Measurements from ENCODE around the gene SEMA7A. TPM values are rescaled to one million over a fixed set of nuclear protein-coding genes. Genes with fewer than 3 reads are reported as not detected.
"Not testable (repeated sequence)": the region's sequence is repeated elsewhere in the genome, so short reads cannot be mapped to it uniquely, and the experiment has no call there.

Gene SEMA7A
- total RNA-seq, 2 donors from 2014 or later = 47.8 to 53.6 TPM

GRCh38 chr15:74365598-74366445 lies 67.9 kb downstream of the SEMA7A start:
- H3K27ac Mint-ChIP-seq = peak overlapping the region in 1 of 2 donors; percentile 49
- DNase-seq (ENCODE audit: low spot score in 2 of 2) (no peak), ATAC-seq (peak; percentile 61 to 79)
- no peaks in the 10 kb centered on the region for H3K9me3 Mint-ChIP-seq
- no peaks in the 10 kb centered on the region for H3K36me3 Mint-ChIP-seq

DNA sequence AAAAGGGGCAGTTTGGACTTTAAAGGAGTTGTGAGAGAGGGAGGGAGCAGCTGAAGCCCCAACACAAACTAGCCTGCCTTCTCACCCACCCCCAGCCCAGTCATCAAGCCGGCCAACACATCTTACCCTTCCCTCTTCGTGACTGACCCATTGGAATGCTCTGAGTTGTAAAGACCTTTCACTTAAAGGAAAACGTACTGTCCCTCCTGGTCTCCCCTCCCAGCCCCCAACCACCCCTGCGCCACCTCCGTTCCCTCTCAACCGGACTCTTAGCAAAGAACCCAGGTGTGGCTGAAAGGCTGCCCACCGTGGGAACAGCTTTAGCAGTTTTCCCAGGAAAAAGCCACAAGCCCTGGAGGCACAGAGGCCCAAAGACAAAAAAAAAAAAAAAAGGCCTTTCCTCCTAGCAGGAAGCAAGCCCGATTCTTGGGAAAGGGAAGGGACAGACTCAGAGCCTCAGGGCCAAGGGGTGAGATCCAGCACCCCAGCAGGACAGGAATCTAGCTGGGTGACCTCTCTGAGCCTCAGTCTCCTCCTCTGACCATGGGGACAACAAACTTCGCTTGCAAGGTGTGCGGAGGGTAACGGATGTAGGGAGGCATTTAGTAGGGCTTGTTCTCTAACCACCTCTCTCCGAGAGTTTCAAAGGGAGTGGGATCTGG lies 68.7 kb downstream of the SEMA7A start:
- H3K27ac Mint-ChIP-seq = peak overlapping the region in 1 of 2 donors; percentile 49
- no peaks in the 10 kb centered on the region for H3K9me3 Mint-ChIP-seq
- DNase-seq (ENCODE audit: low spot score in 2 of 2) (no peak), ATAC-seq (no peak)
- no peaks in the 10 kb centered on the region for H3K36me3 Mint-ChIP-seq

DNA sequence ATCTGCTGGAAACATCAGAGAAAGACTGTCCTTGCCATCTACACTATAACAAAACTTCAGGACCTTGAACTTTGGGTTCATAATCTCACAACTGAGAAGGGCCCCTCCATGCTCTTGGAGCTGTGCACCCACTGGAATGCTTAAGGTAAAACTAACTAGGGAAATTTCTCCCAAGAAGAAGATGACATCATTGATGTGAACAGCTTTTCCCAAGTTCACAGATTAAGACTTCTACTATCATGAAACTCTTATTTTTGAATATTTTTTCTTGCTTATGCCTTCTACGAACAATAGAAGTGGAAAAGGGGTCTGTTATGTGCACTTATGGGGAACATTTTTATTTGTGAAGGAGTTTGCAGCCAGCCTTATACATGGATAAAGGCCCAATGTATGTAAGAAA lies 71.3 kb downstream of the SEMA7A start:
- ATAC-seq = no peak
- H3K9me3 Mint-ChIP-seq = no peaks in the 10 kb centered on the region
- no peak overlapping the region for H3K27ac Mint-ChIP-seq
- H3K36me3 Mint-ChIP-seq = no peaks in the 10 kb centered on the region
- DNase-seq (ENCODE audit: low spot score in 2 of 2) = no peak

DNA sequence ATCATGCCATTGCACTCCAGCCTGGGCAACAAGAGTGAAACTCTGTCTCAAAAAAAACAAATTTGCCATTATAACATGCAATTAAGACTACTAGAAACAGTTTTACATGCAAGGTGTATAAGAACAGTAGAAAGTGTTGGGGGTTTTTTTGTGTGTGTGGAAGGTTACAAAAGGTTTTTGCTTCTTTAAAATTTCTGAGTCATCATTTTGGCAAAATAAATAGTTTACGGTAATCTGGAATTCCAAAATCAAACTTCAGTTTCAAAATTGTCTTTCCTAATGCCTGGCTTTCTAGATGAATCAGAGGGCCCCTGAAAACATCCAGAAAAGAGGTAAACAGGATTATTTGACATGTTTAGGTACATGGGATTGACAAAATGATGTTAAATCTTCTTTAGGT lies 72.9 kb downstream of the SEMA7A start:
- not testable (repeated sequence) for ATAC-seq; DNase-seq (ENCODE audit: low spot score in 2 of 2); H3K27ac Mint-ChIP-seq; H3K9me3 Mint-ChIP-seq; H3K36me3 Mint-ChIP-seq

GRCh38 chr15:74359376-74359775 lies 74.4 kb downstream of the SEMA7A start:
- DNase-seq (ENCODE audit: low spot score in 2 of 2); H3K27ac Mint-ChIP-seq; ATAC-seq: not testable (repeated sequence)
- Mint-ChIP-seq H3K36me3 (peaks cover 9 to 13% of the 10 kb centered on the region in 2 donors), H3K9me3 (peaks cover 8 to 12% of the 10 kb centered on the region in 2 donors)

Other genes with a start within 250 kb of the SEMA7A start
- gene STRA6, start 231.2 kb downstream of the SEMA7A start, total RNA-seq = under 1 TPM in 1 of 2 donors, not detected in 1; 0.14 TPM
- not detected for gene CCDC33, start 197.6 kb downstream of the SEMA7A start, total RNA-seq
- under 1 TPM in 1 of 2 donors, not detected in 1; 0.59 TPM for gene CYP11A1, start 66.3 kb downstream of the SEMA7A start, total RNA-seq
- gene UBL7, start 27.2 kb upstream of the SEMA7A start, total RNA-seq = 10 to 100 TPM; 43.3 to 50.4 TPM
- gene ARID3B, start 107.3 kb upstream of the SEMA7A start, total RNA-seq = 10 to 100 TPM; 25.7 to 37.7 TPM
- gene CLK3, start 181.9 kb upstream of the SEMA7A start, total RNA-seq = 100 to 1,000 TPM; 160 to 176 TPM